HEK293 (cell line): ENCODE measurements around the gene FAM131B.

ENCODE experiments used
- KLF17 ChIP-seq: fragments of 450-650 bp; formaldehyde crosslinking; IDR thresholded peaks from 2 replicates; pipeline ENCODE4 v1.5.1; 2016; ENCODE audit warnings: missing biosample characterization, missing genetic modification characterization
- OSR2 ChIP-seq: fragments of 450-650 bp; formaldehyde crosslinking; IDR thresholded peaks from 2 replicates; pipeline ENCODE4 v1.5.1; 2016; ENCODE audit warnings: missing biosample characterization, missing genetic modification characterization
- PRDM6 ChIP-seq: fragments of 450-650 bp; formaldehyde crosslinking; IDR thresholded peaks from 2 replicates; pipeline ENCODE4 v1.5.1; 2017; ENCODE audit warnings: missing biosample characterization, missing genetic modification characterization
- SCRT2 ChIP-seq: fragments of 450-650 bp; formaldehyde crosslinking; IDR thresholded peaks from 2 replicates; pipeline ENCODE4 v1.5.1; 2016; ENCODE audit warnings: missing biosample characterization, missing genetic modification characterization
- SETDB1 ChIP-seq: IDR thresholded peaks from one replicate; pipeline ENCODE4 v1.6.1; 2017; ENCODE audit warnings: mild to moderate bottlenecking, low read length, moderate library complexity, mixed read lengths; ENCODE audit not compliant: insufficient read length
- TCF7L2 ChIP-seq: IDR thresholded peaks from 2 replicates; pipeline ENCODE4 v1.6.1; 2011; ENCODE audit warnings: low read depth, mild to moderate bottlenecking, inconsistent platforms, low read length, moderate library complexity, borderline replicate concordance
- ZBTB10 ChIP-seq: fragments of 450-650 bp; formaldehyde crosslinking; IDR thresholded peaks from 2 replicates; pipeline ENCODE4 v1.5.1; 2016; ENCODE audit warnings: missing biosample characterization, missing genetic modification characterization
- ZBTB20 ChIP-seq: fragments of 450-650 bp; formaldehyde crosslinking; IDR thresholded peaks from 2 replicates; pipeline ENCODE4 v1.5.1; 2016; ENCODE audit warnings: missing biosample characterization, missing genetic modification characterization
- ZBTB26 ChIP-seq: fragments of 450-650 bp; formaldehyde crosslinking; optimal IDR thresholded peaks from 2 replicates; pipeline ENCODE3; 2016; ENCODE audit warnings: missing biosample characterization, mild to moderate bottlenecking, missing genetic modification characterization
- ZBTB44 ChIP-seq: fragments of 450-650 bp; IDR thresholded peaks from 2 replicates; pipeline ENCODE4 v1.5.1; 2018; ENCODE audit warnings: missing biosample characterization, mild to moderate bottlenecking, missing genetic modification characterization
- ZBTB8A ChIP-seq: fragments of 450-650 bp; formaldehyde crosslinking; IDR thresholded peaks from 2 replicates; pipeline ENCODE4 v1.5.1; 2016; ENCODE audit warnings: missing biosample characterization, missing genetic modification characterization
- ZFP69B ChIP-seq: fragments of 450-650 bp; formaldehyde crosslinking; IDR thresholded peaks from 2 replicates; pipeline ENCODE4 v1.5.1; 2016; ENCODE audit warnings: missing biosample characterization, missing genetic modification characterization
- ZNF239 ChIP-seq: fragments of 450-650 bp; formaldehyde crosslinking; IDR thresholded peaks from 2 replicates; pipeline ENCODE4 v1.5.1; 2016; ENCODE audit warnings: missing biosample characterization, missing genetic modification characterization
- ZNF280C ChIP-seq: fragments of 450-650 bp; formaldehyde crosslinking; IDR thresholded peaks from 2 replicates; pipeline ENCODE4 v1.5.1; 2016; ENCODE audit warnings: missing biosample characterization, missing genetic modification characterization
- ZNF423 ChIP-seq: fragments of 450-650 bp; formaldehyde crosslinking; IDR thresholded peaks from 2 replicates; pipeline ENCODE4 v1.5.1; 2016; ENCODE audit warnings: missing biosample characterization, missing genetic modification characterization
- ZNF514 ChIP-seq: fragments of 450-650 bp; formaldehyde crosslinking; IDR thresholded peaks from 2 replicates; pipeline ENCODE4 v1.5.1; 2016; ENCODE audit warnings: missing biosample characterization, missing genetic modification characterization
- ZNF529 ChIP-seq: fragments of 450-650 bp; formaldehyde crosslinking; IDR thresholded peaks from 2 replicates; pipeline ENCODE4 v1.5.1; 2017; ENCODE audit warnings: missing genetic modification characterization, missing biosample characterization; ENCODE audit not compliant: insufficient replicate concordance
- ZNF548 ChIP-seq: fragments of 450-650 bp; formaldehyde crosslinking; IDR thresholded peaks from 2 replicates; pipeline ENCODE4 v1.5.1; 2016; ENCODE audit warnings: missing biosample characterization, missing genetic modification characterization
- ZNF558 ChIP-seq: fragments of 450-650 bp; formaldehyde crosslinking; IDR thresholded peaks from 2 replicates; pipeline ENCODE4 v1.5.1; 2016; ENCODE audit warnings: missing biosample characterization, missing genetic modification characterization
- ZNF624 ChIP-seq: fragments of 450-650 bp; formaldehyde crosslinking; IDR thresholded peaks from 2 replicates; pipeline ENCODE4 v1.5.1; 2017; ENCODE audit warnings: missing biosample characterization, missing genetic modification characterization
- ZNF639 ChIP-seq: fragments of 450-650 bp; formaldehyde crosslinking; IDR thresholded peaks from 2 replicates; pipeline ENCODE4 v1.5.1; 2016; ENCODE audit warnings: missing biosample characterization, missing genetic modification characterization
- ZNF645 ChIP-seq: fragments of 450-650 bp; formaldehyde crosslinking; IDR thresholded peaks from 2 replicates; pipeline ENCODE4; 2016; ENCODE audit warnings: missing biosample characterization, missing genetic modification characterization
- ZSCAN16 ChIP-seq: fragments of 450-650 bp; formaldehyde crosslinking; IDR thresholded peaks from 2 replicates; pipeline ENCODE4 v1.5.1; 2016; ENCODE audit warnings: missing biosample characterization, missing genetic modification characterization
- ZSCAN4 ChIP-seq: fragments of 450-650 bp; formaldehyde crosslinking; IDR thresholded peaks from 2 replicates; pipeline ENCODE4 v1.5.1; 2017; ENCODE audit warnings: missing biosample characterization, missing genetic modification characterization

The FAM131B gene

GRCh38 chr7:143362131-143363015 lies at the start of gene FAM131B (continued):
- TF ChIP-seq ZNF280C (tag by site-specific recombination): no peak
- no peak for TF ChIP-seq PRDM6 (tag by site-specific recombination)
- no peak for TF ChIP-seq ZNF624 (tag by site-specific recombination)
- TF ChIP-seq SETDB1: no peak
- TF ChIP-seq ZNF514 (tag by site-specific recombination): no peak
- TF ChIP-seq TCF7L2: no peak
- no peak for TF ChIP-seq SCRT2 (tag by site-specific recombination)
- TF ChIP-seq KLF17 (tag by site-specific recombination): peak; percentile 76; the same call in 1 of the 2 replicates
- no peak for TF ChIP-seq ZNF239 (tag by site-specific recombination)
- TF ChIP-seq ZBTB20 (tag by site-specific recombination): peak; percentile 73
- TF ChIP-seq OSR2: no peak
- no peak for TF ChIP-seq ZNF645 (tag by site-specific recombination)
- TF ChIP-seq ZBTB10: peak; percentile 66; the same call in 1 of the 2 replicates
- no peak for TF ChIP-seq ZSCAN16 (tag by site-specific recombination)
- TF ChIP-seq ZSCAN4 (tag by site-specific recombination): no peak
- TF ChIP-seq ZFP69B (tag by site-specific recombination): no peak
- TF ChIP-seq ZBTB44 (tag by site-specific recombination): no peak
- TF ChIP-seq ZBTB26: peak; percentile 84
- no peak for TF ChIP-seq ZNF529
- TF ChIP-seq ZBTB8A (tag by site-specific recombination): peak; percentile 75
- no peak for TF ChIP-seq ZNF423 (tag by site-specific recombination)
- TF ChIP-seq ZNF639: no peak
- TF ChIP-seq ZNF548 (tag by site-specific recombination): no peak
- no peak for TF ChIP-seq ZNF558 (tag by site-specific recombination)
